HG03097 (cell line): ENCODE data around the gene MVD.
"Not testable (repeated sequence)": the region's sequence is repeated elsewhere in the genome, so short reads cannot be mapped to it uniquely, and the experiment has no call there.

Experiments used
- ATAC-seq: cut with Tn5 transposase; IDR thresholded peaks from one replicate; pipeline ENCODE4 v1.9.1; 2021; ENCODE audit not compliant: unreplicated experiment, low FRiP score

Gene MVD

DNA sequence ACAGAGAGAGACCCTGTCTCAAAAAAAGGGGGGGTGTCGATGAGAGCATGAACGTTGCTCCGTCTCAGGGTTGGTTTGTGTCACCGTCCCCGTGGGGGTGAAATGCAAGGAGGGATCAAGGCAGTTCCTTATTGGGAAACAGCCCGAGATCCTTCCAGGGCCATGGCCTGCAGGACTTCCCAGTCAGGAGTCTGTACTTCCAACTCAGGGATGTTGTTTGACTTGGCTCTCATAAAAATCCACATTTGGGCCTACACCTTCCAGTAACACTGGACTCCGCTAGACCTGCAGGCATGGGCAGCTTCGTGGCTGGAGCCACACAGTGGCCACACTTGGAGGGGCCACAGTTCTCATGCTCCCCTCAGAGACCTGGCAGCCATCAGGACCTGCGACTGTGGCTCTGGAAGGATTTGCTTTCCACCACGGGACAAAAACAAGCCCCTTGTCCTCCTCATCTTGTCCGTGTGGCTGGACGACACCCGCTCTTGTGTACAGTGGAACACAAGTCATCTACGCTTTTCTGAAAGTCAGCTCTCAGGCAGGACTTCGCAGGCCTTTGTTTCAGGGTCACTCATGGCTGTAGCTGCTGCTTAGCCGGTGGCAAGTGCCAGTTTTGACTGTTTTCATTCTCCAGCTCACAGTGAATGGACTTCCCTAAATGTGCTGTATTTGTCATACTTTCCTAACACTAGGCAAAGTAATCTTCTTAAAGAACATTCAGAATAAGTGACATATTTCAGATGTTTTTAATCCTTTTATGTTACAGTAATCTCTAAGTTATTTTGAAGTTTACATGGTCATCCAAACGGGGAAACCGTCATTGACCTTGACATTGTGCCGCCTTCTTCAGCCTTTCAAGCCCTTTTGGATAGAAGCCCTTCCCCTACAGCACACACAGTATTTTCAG, 48.7 kb downstream of the MVD start:
- ATAC-seq = no peak

DNA sequence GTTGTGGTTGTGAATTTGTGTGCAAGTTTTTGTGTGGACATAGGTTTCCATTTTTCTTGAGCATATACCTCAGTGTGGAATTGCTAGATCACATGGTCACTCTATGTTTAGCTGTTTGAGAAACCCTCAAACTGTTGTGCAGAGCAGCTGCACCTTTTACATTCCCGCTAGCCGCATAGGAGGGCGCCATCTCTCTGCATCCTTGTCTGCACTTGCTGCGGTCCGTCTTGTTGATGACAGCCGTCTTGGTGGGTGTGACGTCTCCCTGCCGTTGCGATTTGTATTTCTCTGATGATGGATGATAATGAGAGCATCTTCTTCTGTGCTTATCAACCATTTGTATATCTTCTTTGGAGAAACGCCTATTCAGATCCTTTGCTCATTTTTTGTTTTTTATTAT, 49.6 kb downstream of the MVD start:
- no peak for ATAC-seq

DNA sequence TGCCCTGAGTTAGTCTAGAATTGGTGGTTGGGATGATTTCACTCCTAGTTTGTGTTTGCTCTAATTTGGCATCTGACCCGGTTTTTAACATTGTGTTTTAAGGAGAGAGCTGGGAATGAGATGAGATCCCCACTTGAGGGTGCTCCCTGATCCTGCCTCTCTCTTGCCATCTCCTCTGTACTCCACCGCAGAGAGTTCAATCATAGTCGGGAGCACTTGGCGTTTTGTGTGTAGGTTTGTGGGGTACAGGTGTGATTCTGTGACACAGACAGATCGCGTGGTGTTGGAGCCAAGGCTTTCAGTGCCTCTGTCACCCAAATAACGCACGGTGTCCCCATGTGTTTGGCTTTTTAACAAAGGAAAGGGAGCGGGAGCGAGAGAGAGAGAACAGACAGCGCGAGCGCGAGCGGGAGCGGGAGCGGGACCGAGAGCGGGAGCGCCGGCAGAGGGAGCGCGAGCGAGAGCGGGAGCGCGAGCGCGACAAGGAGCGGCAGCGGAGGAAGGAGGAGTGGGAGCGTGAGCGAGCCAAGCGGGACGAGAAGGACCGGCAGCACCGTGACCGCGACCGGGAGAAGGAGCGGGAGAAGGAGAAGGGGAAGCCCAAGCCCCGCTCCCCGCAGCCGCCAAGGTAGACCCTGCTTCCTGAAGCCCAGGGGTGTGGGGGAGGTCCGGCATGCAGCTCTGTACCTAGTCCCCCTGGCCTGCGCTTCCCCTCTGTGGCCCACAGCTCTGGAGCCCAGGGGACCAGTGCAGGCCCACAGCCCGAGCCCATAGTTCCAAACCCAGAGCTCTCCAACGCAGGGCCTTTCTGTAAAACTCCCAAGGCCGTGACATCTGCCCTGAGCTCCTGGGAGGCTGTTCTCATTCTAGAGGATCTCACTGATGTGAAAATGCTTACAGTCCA, 51.7 kb downstream of the MVD start:
- no peak for ATAC-seq

DNA sequence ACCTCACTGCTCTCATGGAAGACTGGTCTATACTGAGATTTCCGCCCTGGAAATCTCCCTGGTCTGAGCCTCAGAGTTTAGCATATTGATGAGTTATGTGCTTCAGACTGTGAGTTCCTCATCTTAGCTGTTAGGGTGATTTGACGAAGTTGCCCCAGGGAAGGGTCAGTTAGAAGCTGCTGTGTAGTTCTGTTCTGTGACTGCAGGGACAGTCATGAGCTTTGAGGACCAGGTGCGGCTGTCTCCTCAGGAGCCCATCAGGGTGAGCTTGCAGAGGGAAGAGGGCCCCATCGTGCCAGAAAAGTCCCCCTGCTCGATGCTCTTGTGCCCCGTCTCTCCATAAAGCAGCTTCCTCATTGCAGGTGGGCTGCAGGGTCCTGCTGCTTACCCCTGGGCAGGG, 52.8 kb downstream of the MVD start:
- no peak for ATAC-seq

- not testable (repeated sequence) for ATAC-seq
Measured at GRCh38 chr16:88609426-88609825, 53.5 kb downstream of the MVD start.

DNA sequence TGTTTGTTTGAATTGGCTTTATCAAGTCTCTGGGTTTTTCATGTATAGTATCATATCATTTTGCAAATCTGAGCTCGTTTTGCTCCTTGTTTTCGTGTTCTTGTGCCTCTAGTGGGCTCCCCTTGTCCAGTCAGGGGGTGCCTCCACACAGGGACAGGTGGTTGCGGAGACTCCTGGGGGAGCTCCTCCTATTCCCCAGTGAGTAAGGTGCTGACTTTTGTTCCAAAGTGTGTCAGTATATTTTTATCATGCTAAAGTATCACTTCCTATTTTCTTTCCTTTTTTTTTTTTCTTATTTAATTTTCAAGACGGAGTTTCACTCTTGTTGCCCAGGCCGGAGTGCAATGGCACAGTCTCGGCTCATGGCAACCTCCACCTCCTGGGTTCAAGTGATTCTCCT, 54.8 kb downstream of the MVD start:
- ATAC-seq = no peak

GRCh38 chr16:88606148-88606757, 56.6 kb downstream of the MVD start:
- no peak for ATAC-seq

DNA sequence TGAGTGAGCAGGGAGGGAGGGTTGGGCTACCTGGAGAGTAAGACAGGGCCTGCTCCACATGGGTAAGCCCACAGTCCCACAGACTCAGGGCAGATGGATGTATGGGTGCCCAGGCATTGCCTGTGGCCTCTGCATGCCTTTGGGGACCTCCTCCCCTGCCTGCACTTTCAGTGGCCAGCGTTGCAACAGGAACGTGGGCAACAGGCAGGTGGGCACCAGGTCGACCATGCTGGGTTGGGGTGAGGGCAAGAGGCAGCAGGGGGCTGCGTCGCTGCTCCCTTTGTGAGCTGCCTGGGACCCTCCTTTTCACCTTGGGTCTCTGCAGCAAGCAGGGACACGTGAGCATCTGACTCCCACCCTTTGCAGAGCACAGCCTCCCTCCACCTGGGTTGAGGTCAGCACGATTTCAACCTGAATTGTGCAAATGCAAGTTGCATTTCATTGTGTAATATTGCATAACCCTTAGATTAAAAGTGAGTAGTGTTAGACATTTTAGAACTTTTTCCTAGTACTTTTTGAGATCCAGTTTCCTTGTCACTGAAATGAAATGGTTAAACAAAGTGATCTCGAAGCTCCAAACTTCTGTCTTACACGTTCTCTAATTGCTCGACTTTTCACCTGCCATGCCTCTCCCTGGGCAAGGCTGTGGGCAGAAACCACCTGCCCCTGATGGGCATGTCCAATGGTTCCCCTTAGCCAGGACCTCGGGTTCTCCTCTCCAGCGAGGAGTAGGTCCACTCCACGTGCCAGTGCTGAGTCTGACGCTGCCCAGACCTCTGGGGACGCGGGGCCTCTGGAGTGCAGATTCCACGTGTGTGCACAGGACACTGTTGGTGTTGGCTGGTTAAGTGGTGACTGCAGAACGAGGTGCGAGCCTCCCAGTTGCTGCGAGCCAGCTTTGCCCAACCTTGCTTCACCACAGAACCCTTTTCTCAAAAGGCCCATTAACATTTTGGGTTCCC, 57.4 kb downstream of the MVD start:
- no peak for ATAC-seq

GRCh38 chr16:88602091-88602490, 60.8 kb downstream of the MVD start:
- ATAC-seq = no peak
